ENCODE data around the gene MROH2A.
"Not testable (repeated sequence)": the region's sequence is repeated elsewhere in the genome, so short reads cannot be mapped to it uniquely, and the experiment has no call there.

Gene MROH2A

GRCh38 chr2:233871432-233871831 is 93.3 kb downstream of the MROH2A start:
- no peak overlapping the region for H3K27ac ChIP-seq
- ChIA-PET CTCF (no interaction called here), POLR2A (ENCODE audit: low non-redundant PET) (no interaction called here)
- no peak for TF ChIP-seq CTCF (conservative IDR thresholded peaks at IDR 0.05; ENCODE audit: low read depth)
- no peak for DNase-seq (ENCODE audit: low spot score)

GRCh38 chr2:233872125-233872524 is 94.0 kb downstream of the MROH2A start:
- CTCF ChIA-PET; POLR2A ChIA-PET (ENCODE audit: low non-redundant PET); H3K27ac ChIP-seq; DNase-seq (ENCODE audit: low spot score): not testable (repeated sequence)

- no peak for TF ChIP-seq CTCF (conservative IDR thresholded peaks at IDR 0.05; ENCODE audit: low read depth)
- DNase-seq (ENCODE audit: low spot score) = no peak
- POLR2A ChIA-PET (ENCODE audit: low non-redundant PET) = no interaction called here
- CTCF ChIA-PET = no interaction called here
- no peak overlapping the region for H3K27ac ChIP-seq
Measured at GRCh38 chr2:233882353-233882752, 104.2 kb downstream of the MROH2A start.

Measured in RWPE1 (cell line).